AG20443 (cell line): ENCODE measurements around the gene TRIM23.
"Not testable (repeated sequence)": the region's sequence is repeated elsewhere in the genome, so short reads cannot be mapped to it uniquely, and the experiment has no call there.

Experiments used
- DNase-seq: peaks from one replicate; pipeline ENCODE4 v3.0.0; 2012; ENCODE audit warnings: low spot score, mixed read lengths

Gene TRIM23

DNA sequence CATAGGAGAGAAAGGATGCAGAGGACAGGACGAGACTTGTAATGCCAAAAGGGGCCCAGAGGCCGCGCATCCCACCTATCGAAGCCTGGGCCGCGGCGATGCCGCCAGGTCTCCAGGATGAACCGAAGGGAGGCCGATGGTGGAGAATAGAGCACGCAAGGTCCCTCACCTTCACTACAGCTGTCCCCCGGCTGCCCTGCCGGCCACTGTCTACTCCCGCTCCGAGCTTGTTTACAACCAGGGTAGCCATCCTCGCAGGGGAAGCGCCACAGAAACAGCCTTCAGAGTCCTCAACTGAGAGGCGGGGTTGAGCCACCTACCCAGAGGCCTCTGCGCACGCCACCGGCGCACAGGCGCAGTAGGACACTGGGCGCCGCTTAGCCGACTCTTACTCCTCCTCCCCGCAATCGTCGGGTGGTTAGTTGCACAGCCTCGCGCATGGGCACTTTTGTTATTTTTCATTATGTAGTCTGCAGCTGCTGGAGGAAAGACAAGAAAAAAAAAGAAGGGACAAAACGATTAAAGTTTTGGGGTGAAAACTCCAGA, at the start of gene TRIM23:
TSS of gene TRIM23 (minus strand) at position 309 of the 546 bp plus-strand sequence. CDS start at position 250, 59 bp downstream.
- DNase-seq = peak; percentile 97

DNA sequence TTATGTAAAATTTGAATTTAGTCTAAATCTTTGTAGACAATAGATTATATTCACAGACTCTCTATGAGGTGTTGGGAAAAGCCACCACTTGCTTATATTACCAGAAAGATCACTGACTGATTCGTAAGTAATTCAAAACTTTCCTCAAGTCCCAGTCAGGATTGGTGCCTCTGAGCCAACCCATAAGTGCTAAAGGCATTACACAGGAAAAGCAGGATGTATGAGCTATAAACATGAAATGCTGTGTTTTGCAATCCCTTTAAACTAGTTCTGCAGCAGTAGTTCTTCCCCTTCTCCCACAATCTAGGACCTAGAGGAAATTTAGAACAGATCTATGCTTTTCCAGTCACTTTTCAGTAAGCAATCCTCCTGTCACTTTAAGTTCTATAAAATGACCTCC, 48.7 kb upstream of the TRIM23 start:
- DNase-seq = peak; percentile 39

DNA sequence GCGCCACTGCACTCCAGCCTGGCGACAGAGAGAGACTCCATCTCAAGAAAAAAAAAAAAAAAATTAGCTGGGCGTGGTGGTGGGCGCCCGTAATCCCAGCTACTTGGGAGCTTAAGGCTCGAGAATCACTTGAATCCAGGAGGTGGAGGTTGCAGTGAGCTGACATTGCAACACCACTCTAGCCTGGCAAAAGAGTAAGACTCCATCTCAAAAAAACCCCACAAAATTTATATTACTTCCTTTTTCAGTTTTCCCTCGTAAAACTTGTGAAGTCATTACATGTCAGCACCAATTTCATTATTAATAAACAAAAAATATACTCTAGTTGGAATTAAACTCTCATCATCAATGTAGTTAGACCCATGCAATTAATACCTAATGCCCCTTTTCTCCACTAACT, 44.6 kb upstream of the TRIM23 start:
- no peak for DNase-seq

DNA sequence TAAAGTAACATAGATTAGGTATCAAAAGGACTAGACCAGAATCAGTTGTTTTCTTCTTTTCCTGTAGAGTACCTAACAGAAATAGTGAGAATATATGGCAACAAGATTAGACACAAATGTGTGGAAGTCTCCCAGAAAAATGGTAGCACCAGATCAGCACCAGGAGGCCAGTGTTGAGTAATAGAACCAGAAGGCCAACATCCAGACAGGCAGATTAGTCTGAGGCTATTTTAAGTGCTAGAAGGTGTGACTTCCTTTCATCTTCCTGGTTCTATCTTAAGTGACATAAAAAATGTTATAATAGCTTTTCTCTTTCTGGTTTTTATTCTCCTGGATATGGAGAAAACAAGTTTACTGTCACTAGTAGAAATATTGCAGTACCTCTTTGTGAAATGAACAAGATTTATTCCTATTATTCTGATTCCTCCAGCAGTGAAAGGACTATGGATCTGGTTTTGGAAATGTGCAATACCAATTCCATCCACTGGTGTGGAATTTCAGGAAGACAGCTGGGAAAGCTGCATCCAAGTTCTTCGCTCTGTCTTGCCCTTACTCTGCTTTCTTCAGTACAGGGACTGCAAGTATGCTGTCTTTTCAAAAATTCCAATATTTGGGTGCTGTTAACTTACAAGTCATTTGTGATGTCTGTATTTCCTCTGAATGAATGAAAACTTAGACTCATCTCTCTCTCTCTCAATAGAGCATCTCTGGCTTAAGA, 39.8 kb upstream of the TRIM23 start:
- DNase-seq = peak; percentile 25

DNA sequence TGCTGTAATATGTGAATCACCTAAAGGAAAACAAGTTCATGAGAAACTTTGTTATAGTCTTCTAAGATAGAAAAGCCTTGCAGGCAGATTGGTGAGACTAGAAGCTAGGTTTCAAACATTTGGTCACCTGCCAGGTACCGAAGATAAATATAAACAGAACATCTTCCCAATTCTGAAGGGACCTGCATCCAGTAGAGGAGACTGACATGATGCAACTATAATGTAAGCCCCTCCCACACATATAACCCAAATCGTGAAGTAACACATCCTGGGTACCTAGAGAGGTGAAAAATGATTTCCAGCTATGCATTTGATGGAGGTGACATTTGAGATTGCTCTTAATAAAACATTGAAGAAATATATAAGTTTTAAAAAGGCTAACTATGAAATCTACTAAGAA, 30.6 kb upstream of the TRIM23 start:
- no peak for DNase-seq

DNA sequence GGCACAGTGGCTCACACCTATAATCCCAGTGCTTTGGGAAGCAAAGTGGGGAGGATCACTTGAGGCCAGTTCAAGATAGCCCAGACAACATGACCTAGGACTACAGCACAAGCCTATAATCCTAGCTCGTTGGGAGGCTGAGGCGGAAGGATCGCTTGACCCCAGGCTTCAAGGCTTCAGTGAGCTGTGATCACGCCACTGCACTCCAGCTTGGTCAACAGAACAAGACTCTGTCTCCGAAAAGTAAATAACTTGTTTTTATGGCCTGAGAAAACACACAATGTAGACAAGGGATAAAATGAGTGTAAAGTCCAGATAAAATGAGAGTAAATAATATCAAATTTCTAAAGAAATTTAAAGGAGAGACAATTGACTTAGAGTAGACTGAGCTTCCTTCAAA, 27.0 kb upstream of the TRIM23 start:
- DNase-seq = no peak

DNA sequence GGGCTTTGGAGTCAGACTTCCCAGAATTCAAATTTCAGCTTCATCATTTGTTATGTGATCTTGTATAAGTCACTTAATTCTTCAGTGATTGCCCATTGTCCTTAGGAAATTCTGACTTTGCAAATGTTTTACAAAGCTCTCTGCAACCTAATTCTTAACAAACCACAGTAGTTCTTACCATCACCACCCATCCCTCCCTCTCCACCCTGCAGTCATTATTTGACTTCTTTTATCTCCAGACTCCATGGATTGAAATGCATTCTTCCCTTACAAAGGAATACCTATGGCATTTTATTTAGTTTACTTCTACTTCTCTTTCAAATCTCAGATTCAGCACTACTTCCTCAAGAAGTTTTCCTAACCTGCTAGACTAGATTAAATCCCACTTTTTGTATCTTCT, 23.8 kb upstream of the TRIM23 start:
- no peak for DNase-seq

DNA sequence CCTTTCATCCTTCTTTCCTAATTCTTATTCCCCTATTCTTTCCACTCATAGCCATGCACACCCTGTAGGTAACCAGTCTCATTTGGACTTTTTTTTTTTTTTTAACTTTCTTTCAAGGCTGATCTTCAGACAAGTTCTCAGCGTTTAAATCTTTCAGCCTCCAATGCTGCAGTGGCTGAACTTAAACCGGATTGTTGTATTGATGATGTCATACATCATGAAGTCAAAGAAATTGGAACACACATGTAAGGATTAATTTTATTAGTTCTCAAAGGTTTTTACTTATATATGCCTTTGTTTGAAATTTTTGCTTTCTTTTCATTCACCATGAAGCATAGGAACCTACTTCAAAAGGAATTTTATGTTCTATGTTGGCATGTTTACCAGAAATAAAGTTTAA, 22.8 kb upstream of the TRIM23 start:
- no peak for DNase-seq

DNA sequence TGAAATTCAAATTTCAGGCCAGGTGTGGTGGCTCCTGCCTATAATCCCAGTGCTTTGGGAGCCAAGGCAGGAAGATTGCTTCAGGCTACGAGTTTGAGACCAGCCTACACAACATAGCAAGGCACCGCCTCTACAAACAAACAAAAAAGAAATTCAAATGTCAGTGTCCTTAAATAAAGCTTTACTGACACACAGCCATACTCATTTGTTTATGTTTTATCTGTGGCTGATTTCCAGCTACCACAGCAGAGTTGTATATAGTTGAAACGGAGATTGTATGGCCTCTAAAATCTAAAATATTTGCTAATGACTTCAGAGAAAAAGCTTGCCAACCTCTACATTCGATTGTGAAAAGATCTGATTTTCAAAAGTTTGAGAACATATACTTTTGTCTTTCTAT, 16.1 kb upstream of the TRIM23 start:
- no peak for DNase-seq

DNA sequence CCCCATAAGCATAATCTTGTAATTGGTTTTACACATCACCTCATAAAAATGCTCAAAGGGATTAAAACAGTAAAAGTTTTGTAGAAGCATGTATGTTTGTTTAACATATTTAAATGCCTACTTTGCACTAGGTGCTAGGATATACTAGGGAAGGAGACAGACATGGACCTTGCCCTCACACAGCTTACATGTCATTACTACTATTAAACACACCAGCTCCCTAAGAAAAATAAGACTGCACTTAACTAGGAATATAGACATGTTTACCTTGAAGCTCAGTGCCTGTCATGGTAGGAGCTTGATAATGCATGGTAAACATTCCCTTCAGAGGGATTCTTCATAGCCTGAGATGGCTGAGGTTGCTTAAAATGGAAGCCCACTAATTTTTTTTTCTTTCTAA, 6.8 kb upstream of the TRIM23 start:
- DNase-seq = no peak

DNA sequence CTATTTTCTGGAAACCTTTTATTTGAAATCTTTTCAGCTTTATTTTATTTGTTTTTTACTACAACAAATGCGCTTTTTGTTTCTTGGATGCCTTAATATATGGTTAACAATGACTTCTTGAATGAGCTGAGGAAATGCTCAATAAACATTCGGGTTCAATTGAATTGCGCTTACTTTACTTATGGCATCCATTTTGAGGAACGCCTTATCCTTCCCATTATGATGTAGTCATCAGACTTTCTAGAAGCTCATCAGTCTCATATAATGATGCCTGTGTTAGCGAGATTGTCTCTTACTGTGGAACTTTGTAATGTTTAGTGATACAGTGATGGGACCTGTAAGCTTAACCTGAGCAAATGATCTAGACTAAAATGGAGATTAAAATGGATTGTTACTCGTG, 1.6 kb upstream of the TRIM23 start:
- no peak for DNase-seq

DNA sequence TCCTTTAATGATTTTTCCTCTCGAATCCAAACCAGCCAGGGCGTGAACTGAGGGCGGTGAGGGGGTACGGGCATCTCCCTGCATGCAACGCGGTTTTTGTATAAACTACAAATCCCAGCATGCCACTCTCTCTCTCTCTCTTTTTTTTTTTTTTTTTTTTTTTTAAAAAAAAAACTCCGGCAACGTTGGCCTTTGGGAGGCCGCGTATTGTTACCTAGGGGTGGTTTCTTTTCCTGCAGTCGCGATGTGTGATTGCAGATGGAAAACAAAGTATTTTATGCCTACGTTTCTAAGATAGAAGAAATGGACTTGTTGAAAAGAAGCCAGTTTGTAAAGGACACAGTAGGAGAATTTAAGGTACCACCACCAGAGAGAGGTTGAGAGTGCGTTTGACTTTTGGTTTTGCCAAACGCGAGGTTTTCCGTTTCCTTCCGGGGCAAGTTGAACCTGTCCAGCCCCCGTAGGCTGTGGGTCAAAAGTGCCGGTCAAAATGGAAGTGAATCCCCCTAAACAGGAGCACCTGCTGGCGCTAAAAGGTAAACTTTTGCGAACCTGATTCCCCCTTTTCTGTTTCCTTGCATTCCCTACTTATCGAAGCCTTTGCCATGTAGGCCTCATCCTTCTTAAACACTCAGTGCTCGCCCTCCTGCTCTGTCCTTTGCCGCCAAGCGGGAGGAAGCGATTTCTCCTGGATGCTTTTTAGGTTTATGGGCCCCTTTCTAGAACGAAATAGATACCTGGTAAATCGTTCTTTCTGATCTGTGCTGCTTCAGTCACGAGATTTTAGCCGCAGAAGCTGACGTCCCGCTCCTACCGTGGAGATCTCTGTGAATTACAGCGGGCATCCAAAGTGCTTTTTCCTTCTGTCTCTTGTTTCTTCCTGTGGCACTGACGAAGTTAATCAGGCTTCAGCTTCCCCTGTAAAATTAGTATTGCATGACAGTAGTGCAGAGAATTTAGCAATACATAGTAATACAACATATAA, 730 bp upstream of the TRIM23 start, which contains the start of the genes SHLD3 and TRAPPC13:
TSS of gene SHLD3 (plus strand) at position 457 of the 985 bp plus-strand sequence. CDS start 4,561 bp downstream, outside the sequence.
TSS of gene TRAPPC13 (plus strand) at position 457 of the 985 bp plus-strand sequence. CDS start at position 491, 34 bp downstream.
- DNase-seq = peak; percentile 81

DNA sequence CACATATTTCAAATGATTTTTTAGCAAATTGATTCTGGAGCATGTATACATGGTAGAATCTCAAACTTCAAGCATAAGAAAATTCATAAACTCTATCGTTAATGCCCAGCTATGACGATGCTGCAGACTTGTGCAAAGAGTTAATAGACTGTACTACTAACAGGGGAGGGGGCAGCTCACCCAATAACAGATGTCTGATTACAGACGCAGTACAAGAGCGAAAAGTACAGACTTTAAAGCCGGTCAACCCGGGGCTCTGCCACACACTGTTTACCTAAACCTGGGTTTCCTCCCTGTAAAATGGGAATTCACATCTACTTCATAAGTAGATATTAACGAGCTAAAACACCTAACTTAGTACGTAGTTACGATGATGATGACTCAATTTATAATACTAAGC, 651 bp downstream of the TRIM23 start:
- DNase-seq = no peak

DNA sequence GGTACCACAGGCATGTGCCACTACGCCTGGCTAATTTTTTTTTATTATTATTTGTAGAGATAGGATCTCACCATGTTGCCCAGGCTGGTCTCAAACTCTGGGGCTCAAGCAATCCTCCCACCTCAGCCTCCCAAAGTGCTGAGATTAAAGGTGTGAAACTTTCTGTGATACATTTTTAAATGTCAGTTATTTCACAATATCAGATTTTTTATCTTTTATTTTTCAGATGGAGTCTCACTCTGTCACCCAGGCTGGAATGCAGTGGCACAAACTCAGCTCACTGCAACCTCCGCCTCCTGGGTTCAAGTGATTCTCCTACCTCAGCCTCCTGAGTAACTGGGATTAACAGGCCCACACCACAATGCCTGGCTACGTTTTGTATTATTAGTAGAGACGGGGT, 2.2 kb downstream of the TRIM23 start:
- not testable (repeated sequence) for DNase-seq

DNA sequence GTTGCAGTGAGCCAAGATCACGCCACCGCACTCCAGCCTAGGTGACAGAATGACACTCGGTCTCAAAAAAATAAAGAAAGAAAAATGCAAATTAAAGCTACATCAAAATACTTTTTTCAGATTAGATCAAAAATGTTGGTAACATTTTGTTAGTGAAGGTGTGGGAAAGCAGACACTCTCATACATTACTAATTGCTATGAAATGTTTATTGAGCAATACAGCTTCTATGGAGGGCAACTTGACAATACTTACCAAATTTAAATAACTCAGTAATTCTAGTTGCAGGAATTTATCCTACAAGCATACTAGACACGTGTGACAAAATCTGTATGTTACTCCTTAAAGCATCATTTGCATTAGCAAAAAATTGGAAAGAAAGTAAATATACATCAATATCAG, 4.1 kb downstream of the TRIM23 start:
- DNase-seq = no peak

DNA sequence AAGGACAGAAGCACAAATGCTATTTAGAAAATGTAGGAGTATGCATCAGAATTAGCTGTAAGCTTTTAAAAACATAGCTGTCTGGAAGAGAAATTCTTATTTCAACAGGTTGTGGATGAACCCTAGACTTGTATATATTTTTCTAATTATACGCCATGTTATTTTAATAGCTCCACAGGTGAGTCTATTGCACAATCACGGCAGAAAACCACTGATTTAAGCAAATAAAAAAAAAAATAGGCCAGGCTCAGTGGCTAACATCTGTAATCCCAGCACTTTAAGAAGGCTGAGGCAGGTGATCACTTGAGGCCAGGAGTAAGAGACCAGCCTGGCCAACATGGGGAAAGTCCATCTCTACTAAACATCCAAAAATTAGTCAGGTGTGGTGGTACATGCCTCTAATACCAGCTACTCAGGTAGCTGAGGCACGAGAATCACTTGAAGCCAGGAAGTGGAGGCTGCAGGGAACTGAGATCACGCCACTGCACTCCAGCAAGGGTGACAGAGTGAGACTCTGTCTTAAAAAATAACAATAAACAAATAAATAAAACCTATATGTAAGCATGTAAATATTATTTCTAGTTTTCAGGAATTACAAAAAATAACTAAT, 11.7 kb downstream of the TRIM23 start:
- no peak for DNase-seq

DNA sequence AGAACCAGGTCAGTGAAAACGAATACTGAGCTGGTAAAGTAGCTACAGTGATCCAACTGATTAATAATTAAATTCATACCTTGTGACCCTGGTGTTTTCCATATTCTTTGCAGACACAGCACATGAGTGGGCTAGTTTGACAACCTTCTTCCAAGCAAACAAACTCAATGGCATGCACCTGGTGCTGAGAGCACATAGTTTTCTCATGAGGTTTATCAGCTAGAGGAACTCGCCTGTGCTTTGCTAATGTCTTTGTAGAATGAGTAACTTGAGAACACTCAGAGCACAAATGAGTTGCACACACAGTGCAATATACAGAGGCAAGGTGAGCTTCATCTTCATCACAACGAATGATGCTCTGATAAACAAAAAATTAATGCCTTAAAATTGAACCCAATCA, 12.6 kb downstream of the TRIM23 start:
- DNase-seq = no peak

DNA sequence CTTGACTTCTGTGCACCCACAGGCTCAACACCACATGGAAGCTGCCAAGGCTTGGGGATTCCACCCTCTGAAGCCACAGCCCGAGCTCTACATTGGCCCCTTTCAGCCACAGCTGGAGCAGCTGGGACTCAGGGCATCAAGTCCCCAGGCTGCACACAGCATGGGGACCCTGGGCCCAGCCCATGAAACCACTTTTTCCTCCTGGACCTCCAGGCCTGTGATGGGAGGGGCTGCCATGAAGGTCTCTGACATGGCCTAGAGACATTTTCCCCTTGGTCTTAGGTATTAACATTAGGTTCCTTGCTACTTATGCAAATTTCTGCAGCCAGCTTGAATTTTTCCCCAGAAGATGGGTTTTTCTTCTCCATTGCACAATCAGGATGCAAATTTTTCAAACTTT, 22.4 kb downstream of the TRIM23 start:
- DNase-seq = not testable (repeated sequence)

DNA sequence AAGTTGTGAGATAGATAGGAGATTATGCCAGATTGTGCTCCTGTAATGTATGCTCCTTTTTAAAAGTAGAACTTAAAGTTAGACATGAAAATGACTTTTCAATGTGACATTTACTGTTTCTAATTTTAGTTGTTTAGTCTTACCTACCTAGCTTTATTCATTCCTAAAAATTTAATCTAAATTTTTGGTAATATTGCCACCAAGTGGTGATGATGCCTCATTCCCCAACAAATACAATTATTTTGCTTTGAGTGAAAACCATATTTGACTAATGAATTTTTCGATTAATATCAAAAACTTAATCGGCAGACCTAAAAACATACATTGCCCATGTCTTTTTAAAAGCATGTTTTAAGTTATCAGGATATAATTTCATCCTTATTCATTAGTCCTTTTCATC, 35.4 kb downstream of the TRIM23 start:
- DNase-seq = no peak

DNA sequence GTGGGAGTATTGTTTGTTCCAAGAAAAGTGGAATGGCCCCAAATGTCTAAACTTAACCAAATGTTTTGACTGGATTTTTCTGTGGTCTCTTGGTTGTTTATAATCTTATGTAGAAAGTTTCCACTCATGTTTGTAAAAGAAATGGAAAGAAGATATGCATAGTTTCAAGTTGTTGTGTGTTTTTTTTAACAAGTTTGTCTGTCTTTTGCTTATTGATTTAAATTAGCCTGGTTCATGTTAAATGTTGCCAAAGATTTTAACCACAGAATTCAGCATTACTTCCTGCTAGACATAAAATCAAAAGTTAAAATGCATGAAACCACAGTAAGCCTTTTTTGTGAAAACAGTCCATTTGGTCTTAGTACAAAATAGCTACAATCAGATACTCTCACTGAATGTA, 47.0 kb downstream of the TRIM23 start:
- no peak for DNase-seq

DNA sequence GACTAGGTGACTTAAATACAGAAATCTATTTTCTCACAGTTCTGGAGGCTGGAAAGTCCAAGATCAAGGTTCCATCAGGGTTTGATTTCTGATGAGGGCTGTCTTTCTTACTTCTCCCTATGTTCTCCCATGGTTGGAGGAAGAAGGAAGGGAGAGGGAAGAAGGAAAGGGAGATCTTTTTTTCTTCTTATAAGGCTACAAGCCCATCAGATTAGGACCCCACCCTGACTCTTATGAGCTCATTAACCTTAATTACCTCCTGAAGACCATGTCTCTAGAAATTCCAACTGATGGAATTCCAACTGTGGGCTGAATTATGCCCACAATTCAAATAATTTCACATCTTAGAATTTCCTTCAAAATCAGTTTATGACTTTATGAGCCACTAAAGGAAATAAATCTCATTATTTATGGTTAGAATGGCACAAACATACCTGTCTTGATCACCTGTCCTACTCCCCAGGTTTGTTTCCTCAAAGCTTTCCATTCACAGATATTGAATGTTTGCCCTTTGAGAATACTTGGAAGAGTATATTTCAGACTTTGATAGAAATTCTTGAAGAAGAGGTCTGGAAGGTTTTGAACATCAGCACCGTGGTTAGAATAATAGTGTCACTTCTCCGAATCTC, 53.4 kb downstream of the TRIM23 start:
- no peak for DNase-seq

DNA sequence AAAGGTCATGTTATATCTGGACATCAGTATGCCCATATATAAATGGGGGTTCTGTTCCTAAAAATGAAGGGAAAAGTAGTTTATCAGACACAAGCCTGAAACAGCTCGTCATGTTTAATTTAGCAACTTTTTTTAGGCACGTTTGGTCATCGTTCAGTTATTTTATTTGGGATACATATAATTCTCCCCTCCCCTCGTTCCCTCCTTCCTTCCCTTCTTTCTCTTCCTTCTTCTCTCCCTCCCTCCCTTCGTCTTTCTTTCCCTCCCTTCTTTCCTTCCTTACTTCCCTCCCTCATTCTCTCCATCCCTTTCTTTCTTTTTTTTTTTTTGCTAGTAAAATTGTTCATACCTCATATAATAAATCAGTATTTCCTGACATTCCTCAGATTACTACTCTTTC, 57.6 kb downstream of the TRIM23 start:
- no peak for DNase-seq
